Astrocyte of the spinal cord (primary cell): ENCODE data around the gene EIF4EBP3.

Source experiments
- DNase-seq: peaks from one replicate; pipeline ENCODE4 v3.0.0; 2011; ENCODE audit warnings: low read depth, low spot score
- H3K4me3 ChIP-seq: 2 replicates; pipeline ENCODE4 v1.5.1; 2011; ENCODE audit warnings: low read depth, mild to moderate bottlenecking, low read length, moderate library complexity
- CTCF ChIP-seq: IDR thresholded peaks from 2 replicates; pipeline ENCODE4 v1.5.1; 2012; ENCODE audit warnings: low read depth, mild to moderate bottlenecking, low read length, inconsistent platforms
- in situ Hi-C: cut with HindIII; loops from 2 replicates; pipeline ENCODE4 v1.10.0; 2017; ENCODE audit warnings: low sequenced_read_pairs

The EIF4EBP3 gene

GRCh38 chr5:140567136-140567818 lies 19.8 kb downstream of the EIF4EBP3 start:
- no peak overlapping the region for H3K4me3 ChIP-seq
- TF ChIP-seq CTCF: no peak
- in situ Hi-C loops: no loop called here
- DNase-seq: no peak

GRCh38 chr5:140567871-140568270 lies 20.4 kb downstream of the EIF4EBP3 start:
- DNase-seq: no peak
- no peak for TF ChIP-seq CTCF
- H3K4me3 ChIP-seq: no peak overlapping the region
- in situ Hi-C loops: no loop called here

GRCh38 chr5:140568443-140569063 lies 21.1 kb downstream of the EIF4EBP3 start:
- no peak for DNase-seq
- no peak for TF ChIP-seq CTCF
- H3K4me3 ChIP-seq: no peak overlapping the region
- in situ Hi-C loops: no loop called here

GRCh38 chr5:140569197-140569596 lies 21.7 kb downstream of the EIF4EBP3 start:
- no peak overlapping the region for H3K4me3 ChIP-seq
- DNase-seq: no peak
- in situ Hi-C loops: no loop called here
- no peak for TF ChIP-seq CTCF

GRCh38 chr5:140570058-140570457 lies 22.6 kb downstream of the EIF4EBP3 start:
- no peak for TF ChIP-seq CTCF
- H3K4me3 ChIP-seq: no peak overlapping the region
- in situ Hi-C loops: no loop called here
- no peak for DNase-seq

- TF ChIP-seq CTCF: no peak
- no peak overlapping the region for H3K4me3 ChIP-seq
- in situ Hi-C loops: no loop called here
- no peak for DNase-seq
These were observed 23.0 kb downstream of the EIF4EBP3 start for GRCh38 chr5:140570488-140570887.
